WTC11 (cell line): Measurements from ENCODE around the gene OPTN. TPM values are rescaled to one million over a fixed set of nuclear protein-coding genes. Genes with fewer than 3 reads are reported as not detected.

Source experiments
- ATAC-seq: fragments of 200-7000 bp; cut with Tn5 transposase; 2 replicates; pipeline ENCODE4 v1.10.0; 2021; ENCODE audit warnings: mild to moderate bottlenecking, moderate library complexity
- CTCF ChIA-PET: fragments of 300-600 bp; sonication (Branson Sonifier 250); formaldehyde crosslinking; loops from one replicate; lab custom pipeline; 2021; ENCODE audit warnings: antibody characterized with exemption; lab: Charles Lee
- POLR2A ChIA-PET: fragments of 350-600 bp; sonication (Branson Sonifier 250); formaldehyde crosslinking; loops from one replicate; lab custom pipeline; 2021; ENCODE audit warnings: antibody characterized with exemption; lab: Charles Lee
- DNase-seq: peaks from one replicate; pipeline ENCODE4 v3.0.0; 2021; ENCODE audit warnings: low spot score
- H3K27ac Mint-ChIP-seq: 2 replicates; pipeline ENCODE4 v1.8.0; 2021; ENCODE audit warnings: mixed read lengths
- H3K27me3 Mint-ChIP-seq: 2 replicates; pipeline ENCODE4 v1.8.0; 2021; ENCODE audit warnings: low read depth, mild to moderate bottlenecking, moderate library complexity, mixed read lengths
- H3K36me3 Mint-ChIP-seq: 2 replicates; pipeline ENCODE4 v1.8.0; 2021; ENCODE audit warnings: mixed read lengths
- H3K4me1 Mint-ChIP-seq: 2 replicates; pipeline ENCODE4 v1.8.0; 2022; ENCODE audit warnings: mixed read lengths
- H3K4me3 Mint-ChIP-seq: 2 replicates; pipeline ENCODE4 v1.8.0; 2021; ENCODE audit warnings: mild to moderate bottlenecking, moderate library complexity, mixed read lengths
- H3K9me3 Mint-ChIP-seq: 2 replicates; pipeline ENCODE4 v1.8.0; 2021; ENCODE audit warnings: mixed read lengths
- ARID4B ChIP-seq: sonication (generic); formaldehyde crosslinking; IDR thresholded peaks from 2 replicates; pipeline ENCODE4 v1.8.0; 2023; ENCODE audit warnings: missing genetic modification reagents, mild to moderate bottlenecking, borderline replicate concordance
- ATF1 ChIP-seq: sonication (generic); formaldehyde crosslinking; IDR thresholded peaks from 2 replicates; pipeline ENCODE4 v1.8.1; 2023; ENCODE audit warnings: mild to moderate bottlenecking, moderate library complexity, missing genetic modification reagents
- CREM ChIP-seq: sonication (generic); formaldehyde crosslinking; IDR thresholded peaks from 2 replicates; pipeline ENCODE4 v1.8.1; 2022; ENCODE audit warnings: mild to moderate bottlenecking, missing genetic modification reagents, moderate library complexity
- CTCF ChIP-seq: fragments of 200-600 bp; IDR thresholded peaks from 2 replicates; pipeline ENCODE4 v1.8.0; 2022; ENCODE audit warnings: antibody characterized with exemption
- E2F1 ChIP-seq: sonication (generic); formaldehyde crosslinking; IDR thresholded peaks from 2 replicates; pipeline ENCODE4 v1.8.0; 2022; ENCODE audit warnings: mild to moderate bottlenecking, missing genetic modification reagents
- E2F4 ChIP-seq: sonication (generic); formaldehyde crosslinking; IDR thresholded peaks from 2 replicates; pipeline ENCODE4 v1.8.1; 2022; ENCODE audit warnings: low read depth, mild to moderate bottlenecking, moderate library complexity, missing genetic modification reagents, borderline replicate concordance
- ETV6 ChIP-seq: sonication (generic); formaldehyde crosslinking; IDR thresholded peaks from 2 replicates; pipeline ENCODE4 v1.8.1; 2022; ENCODE audit warnings: mild to moderate bottlenecking, missing genetic modification reagents
- FOXK1 ChIP-seq: sonication (generic); formaldehyde crosslinking; IDR thresholded peaks from 2 replicates; pipeline ENCODE4 v1.8.0; 2022; ENCODE audit warnings: mild to moderate bottlenecking, moderate library complexity, missing genetic modification reagents
- GRHL2 ChIP-seq: fragments of 250-450 bp; sonication (Bioruptor Pico); IDR thresholded peaks from 2 replicates; pipeline ENCODE4 v1.8.0; 2022; ENCODE audit warnings: mild to moderate bottlenecking, moderate library complexity; ENCODE audit not compliant: insufficient replicate concordance, severe bottlenecking
- IRF2 ChIP-seq: sonication (generic); formaldehyde crosslinking; IDR thresholded peaks from 2 replicates; pipeline ENCODE4 v1.8.0; 2022; ENCODE audit warnings: low read depth, missing genetic modification reagents, borderline replicate concordance
- JUN ChIP-seq: sonication (generic); formaldehyde crosslinking; IDR thresholded peaks from 2 replicates; pipeline ENCODE4 v1.8.0; 2023; ENCODE audit warnings: mild to moderate bottlenecking, missing genetic modification reagents
- MLX ChIP-seq: sonication (generic); formaldehyde crosslinking; IDR thresholded peaks from 2 replicates; pipeline ENCODE4 v1.8.1; 2023; ENCODE audit warnings: mild to moderate bottlenecking, missing genetic modification reagents, moderate library complexity
- NR1H2 ChIP-seq: sonication (generic); formaldehyde crosslinking; IDR thresholded peaks from 2 replicates; pipeline ENCODE4 v1.9.0; 2021; ENCODE audit warnings: mild to moderate bottlenecking, moderate library complexity, missing genetic modification reagents
- NR3C1 ChIP-seq: sonication (generic); formaldehyde crosslinking; conservative IDR thresholded peaks from 2 replicates; pipeline ENCODE4 v1.8.1; 2023; ENCODE audit warnings: low read depth, mild to moderate bottlenecking, missing genetic modification reagents
- RORB ChIP-seq: fragments of 250-450 bp; sonication (Bioruptor Pico); IDR thresholded peaks from 2 replicates; pipeline ENCODE4 v1.9.0; 2021; ENCODE audit warnings: mild to moderate bottlenecking
- TCF7 ChIP-seq: sonication (generic); formaldehyde crosslinking; IDR thresholded peaks from 2 replicates; pipeline ENCODE4 v1.8.0; 2022; ENCODE audit warnings: mild to moderate bottlenecking, low read depth, missing genetic modification reagents, moderate library complexity
- TP53 ChIP-seq: sonication (generic); formaldehyde crosslinking; IDR thresholded peaks from 2 replicates; pipeline ENCODE4 v1.8.1; 2023; ENCODE audit warnings: mild to moderate bottlenecking, missing genetic modification reagents
- ZBTB21 ChIP-seq: sonication (generic); formaldehyde crosslinking; IDR thresholded peaks from 2 replicates; pipeline ENCODE4 v1.8.1; 2023; ENCODE audit warnings: mild to moderate bottlenecking, missing genetic modification reagents, borderline replicate concordance
- ZNF121 ChIP-seq: sonication (generic); formaldehyde crosslinking; IDR thresholded peaks from 2 replicates; pipeline ENCODE4 v1.8.0; 2023; ENCODE audit warnings: missing genetic modification reagents
- ZNF232 ChIP-seq: sonication (generic); formaldehyde crosslinking; IDR thresholded peaks from 2 replicates; pipeline ENCODE4 v1.8.0; 2022; ENCODE audit warnings: mild to moderate bottlenecking, missing genetic modification reagents
- ZNF396 ChIP-seq: fragments of 250-450 bp; sonication (Bioruptor Pico); IDR thresholded peaks from 2 replicates; pipeline ENCODE4 v1.8.0; 2021; ENCODE audit warnings: mild to moderate bottlenecking, moderate library complexity, borderline replicate concordance
- total RNA-seq: library from RNA; stranded (reverse); gene quantifications from 3 replicates; pipeline ENCODE4 v1.2.3, GENCODE V29; 2021

The OPTN gene
- total RNA-seq, 1 experiment from 2014 or later, result 44.3 TPM

- no peak for TF ChIP-seq NR1H2 (CRISPR knock-in tag)
- TF ChIP-seq E2F1, result no peak
- TF ChIP-seq ZNF396 (CRISPR knock-in tag), result no peak
- no peak for TF ChIP-seq NR3C1 (CRISPR knock-in tag)
- TF ChIP-seq GRHL2 (CRISPR knock-in tag), result no peak
- TF ChIP-seq FOXK1 (CRISPR knock-in tag), result no peak
- TF ChIP-seq ZBTB21, result no peak
- TF ChIP-seq CREM (CRISPR knock-in tag), result no peak
These were observed 12.4 kb upstream of the OPTN start (continued) for GRCh38 chr10:13087601-13087985.

GRCh38 chr10:13087986-13088618 is 11.9 kb upstream of the OPTN start:
- peaks cover 42% of the 10 kb centered on the region for H3K36me3 Mint-ChIP-seq
- CTCF ChIA-PET, result no interaction called here
- POLR2A ChIA-PET, result no interaction called here
- H3K4me1 Mint-ChIP-seq, result peaks cover 11% of the 10 kb centered on the region
- ATAC-seq (no peak), DNase-seq (no peak)
- no peak for TF ChIP-seq RORB (CRISPR knock-in tag)
- TF ChIP-seq ZNF232 (CRISPR knock-in tag), result no peak
- TF ChIP-seq E2F4, result no peak
- no peak for TF ChIP-seq ETV6 (CRISPR knock-in tag)
- no peak for TF ChIP-seq NR3C1 (CRISPR knock-in tag)
- no peak for TF ChIP-seq IRF2 (CRISPR knock-in tag)
- no peak for TF ChIP-seq TP53 (CRISPR knock-in tag)
- TF ChIP-seq TCF7 (CRISPR knock-in tag), result no peak
- TF ChIP-seq ATF1, result no peak
- TF ChIP-seq JUN, result no peak
- H3K27ac Mint-ChIP-seq, result no peak overlapping the region
- no peaks in the 10 kb centered on the region for H3K27me3 Mint-ChIP-seq
- peaks cover 51% of the 10 kb centered on the region for H3K9me3 Mint-ChIP-seq
- H3K4me3 Mint-ChIP-seq, result no peak overlapping the region

GRCh38 chr10:13089345-13089744 is 10.6 kb upstream of the OPTN start:
- CTCF ChIA-PET, result interaction anchor here (1.0 kb wide), 1 partner anchor 10 kb away, joined by 6 read pairs; the partner anchor contains the start of gene OPTN

More at GRCh38 chr10:13089345-13089744, 10.6 kb upstream of the OPTN start:
- Mint-ChIP-seq H3K4me3 (no peak overlapping the region), H3K4me1 (peaks cover 11% of the 10 kb centered on the region), H3K36me3 (peaks cover 37% of the 10 kb centered on the region), H3K27ac (no peak overlapping the region), H3K27me3 (no peaks in the 10 kb centered on the region), H3K9me3 (peaks cover 43% of the 10 kb centered on the region)
- no peak for TF ChIP-seq ARID4B (CRISPR knock-in tag)
- no peak for TF ChIP-seq ATF1
- TF ChIP-seq GRHL2 (CRISPR knock-in tag), result no peak
- no peak for TF ChIP-seq MLX (CRISPR knock-in tag)
- TF ChIP-seq CTCF, result no peak
- TF ChIP-seq ZNF121 (CRISPR knock-in tag), result no peak
- POLR2A ChIA-PET, result no interaction called here
- DNase-seq (no peak), ATAC-seq (no peak)
